GM23338 (cell line): Measurements from ENCODE around the gene E2F6.
"Not testable (repeated sequence)": the region's sequence is repeated elsewhere in the genome, so short reads cannot be mapped to it uniquely, and the experiment has no call there.

Experiments used
- CTCF ChIP-seq, 2 experiments: fragments of 200-600 bp in 1 of 2; sonication (generic) in 1 of 2; conservative IDR thresholded peaks; 2 replicates each; pipeline versions ENCODE4 v1.5.1 to v1.6.1; 2016 to 2017; ENCODE audit warnings: antibody characterized with exemption in 2 of 2, low read depth in 2 of 2, mild to moderate bottlenecking in 2 of 2, moderate library complexity in 1 of 2
- EZH2 ChIP-seq: fragments of 200-600 bp; sonication (generic); IDR thresholded peaks from one replicate; pipeline ENCODE4 v1.8.0; 2017; ENCODE audit warnings: antibody characterized with exemption, mild to moderate bottlenecking, low read depth; ENCODE audit not compliant: unreplicated experiment

- TF ChIP-seq CTCF (conservative IDR thresholded peaks at IDR 0.05; ENCODE audit: low read depth in 2 of 2); EZH2: not testable (repeated sequence)
Observed at GRCh38 chr2:11405074-11405406, 60.9 kb downstream of the E2F6 start.
